GM12878 (cell line): ENCODE results near the gene SCN8A. TPM values are rescaled to one million over a fixed set of nuclear protein-coding genes. Genes with fewer than 3 reads are reported as not detected.

Source experiments
- ATAC-seq: fragments of 200-7000 bp; cut with Tn5 transposase; 3 replicates; pipeline ENCODE4 v1.9.1; 2020; ENCODE audit warnings: mild to moderate bottlenecking, moderate library complexity
- BruUV-seq: library from RNA; stranded (reverse); fragments of 400-500 nt; replicated peaks from 2 replicates; lab custom pipeline; 2021; lab: Mats Ljungman, UMichigan
- CTCF ChIA-PET: fragments of 300-600 bp; sonication (Branson Sonifier 250); formaldehyde crosslinking; extraction: SDS; loops from one replicate; lab custom pipeline; 2021; ENCODE audit warnings: inconsistent platforms; lab: Yijun Ruan, JAX
- POLR2A ChIA-PET: fragments of 350-600 bp; formaldehyde crosslinking; extraction: SDS; loops from one replicate; lab custom pipeline; 2021; ENCODE audit warnings: inconsistent platforms; lab: Charles Lee
- RAD21 ChIA-PET: fragments of 300-600 bp; sonication (Branson Sonifier 250); formaldehyde crosslinking; loops from one replicate; lab custom pipeline; 2023; ENCODE audit warnings: antibody characterized with exemption; ENCODE audit not compliant: unreplicated experiment; lab: Charles Lee
- SMC1A ChIA-PET: fragments of 300-600 bp; sonication (Branson Sonifier 250); formaldehyde crosslinking; loops from one replicate; lab custom pipeline; 2023; ENCODE audit not compliant: unreplicated experiment, uncharacterized antibody; lab: Charles Lee
- DNase-seq: peaks from one replicate; pipeline ENCODE4 v3.0.0-alpha.2; 2011; ENCODE audit warnings: low read depth, low spot score
- FAIRE-seq: peaks from 3 replicates; lab custom pipeline; 2011; peaks lifted over from hg19 to GRCh38; lab: Jason Lieb, UNC
- H2AFZ ChIP-seq: 2 replicates; pipeline ENCODE4 v1.6.0; 2011; ENCODE audit warnings: low read depth, low read length, control low read depth; ENCODE audit not compliant: control insufficient read depth
- H3K27ac ChIP-seq: 2 replicates; pipeline ENCODE4 v1.5.1; 2011; ENCODE audit warnings: control low read depth; ENCODE audit not compliant: control insufficient read depth, insufficient read depth
- H3K27me3 ChIP-seq, 2 experiments: replicated peaks in 1 of 2; 2 replicates each; pipeline versions ENCODE4 v1.6.0 to v1.6.1; 2011; ENCODE audit warnings: low read length in 1 of 2; ENCODE audit not compliant: control insufficient read depth in 2 of 2, insufficient read depth in 2 of 2
- H3K36me3 ChIP-seq, 2 experiments: 2 replicates each; pipeline ENCODE4 v1.5.1; 2011; ENCODE audit warnings: low read length in 1 of 2; ENCODE audit not compliant: control insufficient read depth in 2 of 2, insufficient read depth in 2 of 2
- H3K4me1 ChIP-seq: 2 replicates; pipeline ENCODE4 v1.6.1; 2011; ENCODE audit warnings: mild to moderate bottlenecking, low read length, moderate library complexity, mixed read lengths; ENCODE audit not compliant: control insufficient read depth, insufficient read depth
- H3K4me2 ChIP-seq: 2 replicates; pipeline ENCODE4 v1.6.0; 2011; ENCODE audit warnings: control low read depth; ENCODE audit not compliant: control insufficient read depth, insufficient read depth
- H3K4me3 ChIP-seq: fragments of 200-600 bp; sonication (generic); 2 replicates; pipeline ENCODE4 v1.5.1; 2016
- H3K79me2 ChIP-seq: 2 replicates; pipeline ENCODE4 v1.6.0; 2011; ENCODE audit warnings: low read length; ENCODE audit not compliant: control insufficient read depth, insufficient read depth
- H3K9ac ChIP-seq: 2 replicates; pipeline ENCODE4 v1.8.0; 2011; ENCODE audit warnings: low read length, control low read depth, mixed read lengths; ENCODE audit not compliant: control insufficient read depth, insufficient read depth
- H3K9me3 ChIP-seq: replicated peaks from 3 replicates; pipeline ENCODE4 v1.5.1; 2011; ENCODE audit warnings: mild to moderate bottlenecking, low read length; ENCODE audit not compliant: control insufficient read depth, insufficient read depth
- H4K20me1 ChIP-seq: 2 replicates; pipeline ENCODE4 v1.6.0; 2011; ENCODE audit not compliant: control insufficient read depth, insufficient read depth
- NFYB ChIP-seq: IDR thresholded peaks from 2 replicates; pipeline ENCODE4 v1.6.1; 2011; ENCODE audit warnings: low read depth, mild to moderate bottlenecking, low read length, improper control_type of control experiment, moderate library complexity; ENCODE audit not compliant: insufficient read depth
- PBX3 ChIP-seq: IDR thresholded peaks from 2 replicates; pipeline ENCODE4 v1.6.1; 2011; ENCODE audit warnings: mild to moderate bottlenecking, low read depth, low read length, moderate library complexity; ENCODE audit not compliant: insufficient replicate concordance
- PKNOX1 ChIP-seq: fragments of 450-650 bp; IDR thresholded peaks from 2 replicates; pipeline ENCODE4 v1.6.1; 2016; ENCODE audit warnings: mild to moderate bottlenecking
- WGBS: methylation state at CpG from one replicate; pipeline ENCODE4 v1.1.6; 2016; ENCODE audit warnings: low lambda C conversion rate; ENCODE audit not compliant: insufficient replicate concordance, insufficient coverage; ENCODE audit errors: missing lambda C conversion rate; 5-methylcytosine and 5-hydroxymethylcytosine counted together
- in situ Hi-C: fragments of 300-500 bp; cut with MboI; formaldehyde crosslinking; loops from 9 replicates; pipeline ENCODE4 v1.14.3; 2018; ENCODE audit warnings: mixed read lengths
- intact Hi-C: fragments of 100-400 bp; cut with micrococcal nuclease; formaldehyde crosslinking; loops from one replicate; pipeline ENCODE4 v1.14.2; 2022; ENCODE audit not compliant: unreplicated experiment
- polyA plus RNA-seq, 11 experiments: library from polyadenylated mRNA; depleted of rRNA in 4 of 11; unstranded in 6 of 11; stranded (reverse) in 5 of 11; fragments of >200 nt; fragmentation: Nextera tagmentation in 4 of 11; fragmentation: Illumina TruSeq in 1 of 11; extraction: Ambion mirVana in 4 of 11; extraction: Trizol in 1 of 11; gene quantifications; 1 replicate in 1 of 11; 2 replicates in 10 of 11; pipeline versions ENCODE4 v1.2.1 to v1.2.3, GENCODE V29; 2011 to 2016; ENCODE audit warnings: inconsistent platforms in 2 of 11, missing spikeins in 2 of 11, low read depth in 1 of 11
- total RNA-seq, 4 experiments: library from RNA; depleted of rRNA in 3 of 4; stranded (reverse); fragments of >200 nt in 3 of 4; fragmentation: Illumina TruSeq in 1 of 4; extraction: Trizol in 1 of 4; gene quantifications; 2 replicates each; pipeline versions ENCODE4 v1.2.1 to v1.2.3, GENCODE V29; 2013 to 2021

SCN8A gene
- total and polyA plus RNA-seq, 10 of the 15 experiments (the other 5 are each of a cell fraction or from before 2014, with no cell fraction given), result 0.02 to 0.23 (median 0.06) TPM; not detected in 2

- BruUV-seq, result no TSS peak
- ChIA-PET POLR2A (no interaction called here), CTCF (no interaction called here), SMC1A (no interaction called here), RAD21 (no interaction called here)
- no peaks in the 10 kb centered on the region for H3K79me2 ChIP-seq
- no peak overlapping the region for H3K27ac ChIP-seq
- H3K9ac ChIP-seq, result no peak overlapping the region
- peak; percentile 91 for TF ChIP-seq PKNOX1
- peak; percentile 80 for TF ChIP-seq PBX3
- no peak for TF ChIP-seq NFYB
- no peak overlapping the region for H3K4me2 ChIP-seq
- no peaks in the 10 kb centered on the region; a peak in 1 of 4 replicates for H3K27me3 ChIP-seq
- 21% methylated on average over 2 of the region's 2 CpGs for WGBS
- FAIRE-seq, result no peak
- intact Hi-C loops (no loop called here), in situ Hi-C loops (no loop called here)
- H3K36me3 ChIP-seq, result no peaks in the 10 kb centered on the region
- no peak overlapping the region for H2AFZ ChIP-seq
- no peaks in the 10 kb centered on the region for H4K20me1 ChIP-seq
- DNase-seq, result no peak
- H3K9me3 ChIP-seq, result no peaks in the 10 kb centered on the region
- no peak for ATAC-seq
- no peaks in the 10 kb centered on the region for H3K4me1 ChIP-seq
- no peak overlapping the region for H3K4me3 ChIP-seq
Measured at GRCh38 chr12:51752234-51752889, 161.3 kb downstream of the SCN8A start.
